ENCODE measurements around the gene UBA1.

The UBA1 gene

GRCh38 chrX:47162927-47163583 lies 30.6 kb upstream of the UBA1 start:
- H3K27ac Mint-ChIP-seq = no peak overlapping the region

GRCh38 chrX:47164420-47164819 lies 29.2 kb upstream of the UBA1 start:
- peaks cover 51% of the 10 kb centered on the region for H3K36me3 Mint-ChIP-seq (ENCODE audit: low read depth)
- no peaks in the 10 kb centered on the region for H3K9me3 Mint-ChIP-seq
- H3K4me3 Mint-ChIP-seq = no peak overlapping the region
- no peak overlapping the region for H3K27ac Mint-ChIP-seq
- peaks cover 20% of the 10 kb centered on the region for H3K27me3 Mint-ChIP-seq
- no peak for DNase-seq
- H3K4me1 Mint-ChIP-seq (ENCODE audit: low read depth) = peaks cover 10% of the 10 kb centered on the region

More at GRCh38 chrX:47162927-47163583, 30.6 kb upstream of the UBA1 start:
- Mint-ChIP-seq H3K36me3 (ENCODE audit: low read depth) (peaks cover 49% of the 10 kb centered on the region), H3K4me3 (no peak overlapping the region), H3K4me1 (ENCODE audit: low read depth) (peaks cover 12% of the 10 kb centered on the region), H3K9me3 (no peaks in the 10 kb centered on the region), H3K27me3 (peaks cover 8% of the 10 kb centered on the region)
- no peak for DNase-seq

GRCh38 chrX:47166126-47166525 lies 27.5 kb upstream of the UBA1 start:
- H3K4me1 Mint-ChIP-seq (ENCODE audit: low read depth) = peaks cover 4% of the 10 kb centered on the region
- peaks cover 51% of the 10 kb centered on the region for H3K36me3 Mint-ChIP-seq (ENCODE audit: low read depth)
- no peak overlapping the region for H3K27ac Mint-ChIP-seq
- no peak overlapping the region for H3K4me3 Mint-ChIP-seq
- no peaks in the 10 kb centered on the region for H3K9me3 Mint-ChIP-seq
- DNase-seq = no peak
- H3K27me3 Mint-ChIP-seq = peaks cover 20% of the 10 kb centered on the region

GRCh38 chrX:47168495-47169073 lies 25.0 kb upstream of the UBA1 start:
- Mint-ChIP-seq H3K27ac (peak overlapping the region; percentile 42), H3K27me3 (peaks cover 23% of the 10 kb centered on the region), H3K36me3 (ENCODE audit: low read depth) (peaks cover 53% of the 10 kb centered on the region), H3K9me3 (no peaks in the 10 kb centered on the region), H3K4me3 (no peak overlapping the region), H3K4me1 (ENCODE audit: low read depth) (peaks cover 4% of the 10 kb centered on the region)
- DNase-seq = no peak

- no peaks in the 10 kb centered on the region for H3K9me3 Mint-ChIP-seq
- H3K4me3 Mint-ChIP-seq = no peak overlapping the region
- peaks cover 23% of the 10 kb centered on the region for H3K27me3 Mint-ChIP-seq
- H3K27ac Mint-ChIP-seq = no peak overlapping the region
- no peak for DNase-seq
- H3K4me1 Mint-ChIP-seq (ENCODE audit: low read depth) = peaks cover 4% of the 10 kb centered on the region
- peaks cover 54% of the 10 kb centered on the region for H3K36me3 Mint-ChIP-seq (ENCODE audit: low read depth)
Observed at GRCh38 chrX:47169273-47169672, 24.4 kb upstream of the UBA1 start.

- Mint-ChIP-seq H3K27me3 (peaks cover 29% of the 10 kb centered on the region), H3K27ac (no peak overlapping the region), H3K4me3 (no peak overlapping the region), H3K36me3 (ENCODE audit: low read depth) (peaks cover 53% of the 10 kb centered on the region), H3K9me3 (no peaks in the 10 kb centered on the region), H3K4me1 (ENCODE audit: low read depth) (peaks cover 1% of the 10 kb centered on the region)
- no peak for DNase-seq
Observed at GRCh38 chrX:47169726-47170515, 23.7 kb upstream of the UBA1 start.

GRCh38 chrX:47170861-47171692 lies 22.6 kb upstream of the UBA1 start:
- H3K27me3 Mint-ChIP-seq = peaks cover 36% of the 10 kb centered on the region
- H3K4me1 Mint-ChIP-seq (ENCODE audit: low read depth) = peaks cover 1% of the 10 kb centered on the region
- H3K9me3 Mint-ChIP-seq = no peaks in the 10 kb centered on the region
- H3K36me3 Mint-ChIP-seq (ENCODE audit: low read depth) = peaks cover 61% of the 10 kb centered on the region
- no peak overlapping the region for H3K27ac Mint-ChIP-seq
- no peak overlapping the region for H3K4me3 Mint-ChIP-seq
- DNase-seq = no peak

- H3K36me3 Mint-ChIP-seq (ENCODE audit: low read depth) = peaks cover 70% of the 10 kb centered on the region
- no peaks in the 10 kb centered on the region for H3K9me3 Mint-ChIP-seq
- peaks cover 44% of the 10 kb centered on the region for H3K27me3 Mint-ChIP-seq
- no peak for DNase-seq
- H3K4me3 Mint-ChIP-seq = no peak overlapping the region
- H3K4me1 Mint-ChIP-seq (ENCODE audit: low read depth) = peaks cover 1% of the 10 kb centered on the region
- H3K27ac Mint-ChIP-seq = no peak overlapping the region
Observed at GRCh38 chrX:47171996-47172395, 21.6 kb upstream of the UBA1 start.

- no peak overlapping the region for H3K4me3 Mint-ChIP-seq
- no peaks in the 10 kb centered on the region for H3K9me3 Mint-ChIP-seq
- H3K27me3 Mint-ChIP-seq = peaks cover 44% of the 10 kb centered on the region
- no peak for DNase-seq
- no peak overlapping the region for H3K27ac Mint-ChIP-seq
- peaks cover 1% of the 10 kb centered on the region for H3K4me1 Mint-ChIP-seq (ENCODE audit: low read depth)
- peaks cover 73% of the 10 kb centered on the region for H3K36me3 Mint-ChIP-seq (ENCODE audit: low read depth)
Observed at GRCh38 chrX:47172549-47172948, 21.1 kb upstream of the UBA1 start.

- DNase-seq = no peak
- Mint-ChIP-seq H3K36me3 (ENCODE audit: low read depth) (peaks cover 78% of the 10 kb centered on the region), H3K9me3 (no peaks in the 10 kb centered on the region), H3K4me1 (ENCODE audit: low read depth) (no peaks in the 10 kb centered on the region), H3K4me3 (no peak overlapping the region), H3K27me3 (peaks cover 50% of the 10 kb centered on the region), H3K27ac (peak overlapping the region; percentile 33)
Observed at GRCh38 chrX:47172971-47173792, 20.4 kb upstream of the UBA1 start.

GRCh38 chrX:47174376-47174775 lies 19.3 kb upstream of the UBA1 start:
- no peaks in the 10 kb centered on the region for H3K4me1 Mint-ChIP-seq (ENCODE audit: low read depth)
- H3K4me3 Mint-ChIP-seq = no peak overlapping the region

GRCh38 chrX:47174846-47175587 lies 18.6 kb upstream of the UBA1 start:
- peaks cover 77% of the 10 kb centered on the region for H3K36me3 Mint-ChIP-seq (ENCODE audit: low read depth)

More at GRCh38 chrX:47174376-47174775, 19.3 kb upstream of the UBA1 start:
- peaks cover 47% of the 10 kb centered on the region for H3K27me3 Mint-ChIP-seq
- peaks cover 79% of the 10 kb centered on the region for H3K36me3 Mint-ChIP-seq (ENCODE audit: low read depth)
- H3K27ac Mint-ChIP-seq = no peak overlapping the region
- no peaks in the 10 kb centered on the region for H3K9me3 Mint-ChIP-seq
- no peak for DNase-seq

GRCh38 chrX:47175588-47175980 lies 18.0 kb upstream of the UBA1 start:
- Mint-ChIP-seq H3K27ac (no peak overlapping the region), H3K4me1 (ENCODE audit: low read depth) (no peaks in the 10 kb centered on the region), H3K27me3 (peaks cover 47% of the 10 kb centered on the region), H3K9me3 (no peaks in the 10 kb centered on the region), H3K36me3 (ENCODE audit: low read depth) (peaks cover 77% of the 10 kb centered on the region), H3K4me3 (no peak overlapping the region)
- no peak for DNase-seq

More at GRCh38 chrX:47174846-47175587, 18.6 kb upstream of the UBA1 start:
- Mint-ChIP-seq H3K27me3 (peaks cover 46% of the 10 kb centered on the region), H3K4me1 (ENCODE audit: low read depth) (no peaks in the 10 kb centered on the region), H3K9me3 (no peaks in the 10 kb centered on the region), H3K4me3 (no peak overlapping the region), H3K27ac (no peak overlapping the region)
- DNase-seq = no peak

All from activated T-cell treated with anti-CD3 and anti-CD28 coated beads, Interleukin-2, amount 50 U/mL, for 24 hours (primary cell).